Colonic mucosa (tissue), 4 donors: ENCODE measurements around the gene TECTB. TPM values are rescaled to one million over a fixed set of nuclear protein-coding genes. Genes with fewer than 3 reads are reported as not detected.

ENCODE experiments used
- DNase-seq: peaks from one replicate; pipeline ENCODE4 v3.0.0-alpha.2; 2020
- H3K27ac ChIP-seq: fragments of 200-600 bp; one replicate; pipeline ENCODE4 v1.8.0; 2021
- H3K27me3 ChIP-seq: fragments of 200-600 bp; one replicate; pipeline ENCODE4 v1.8.0; 2021
- H3K36me3 ChIP-seq: fragments of 200-600 bp; one replicate; pipeline ENCODE4 v1.8.0; 2021
- H3K4me1 ChIP-seq: fragments of 200-600 bp; one replicate; pipeline ENCODE4 v1.8.0; 2021; ENCODE audit warnings: mild to moderate bottlenecking
- H3K4me3 ChIP-seq: fragments of 200-600 bp; one replicate; pipeline ENCODE4 v1.8.0; 2021
- H3K9ac ChIP-seq, 2 donors: one replicate each; pipeline ENCODE4 v1.7.0; 2013; ENCODE audit warnings: control low read depth in 2 of 2, low read depth in 2 of 2, low read length in 2 of 2
- H3K9me3 ChIP-seq: fragments of 200-600 bp; one replicate; pipeline ENCODE4 v1.8.0; 2021
- CTCF ChIP-seq: fragments of 200-600 bp; IDR thresholded peaks from one replicate; pipeline ENCODE4 v1.8.0; 2022; ENCODE audit warnings: antibody characterized with exemption, mild to moderate bottlenecking
- intact Hi-C: fragments of 100-400 bp; cut with DNase I; formaldehyde crosslinking; loops from one replicate; pipeline ENCODE4 v1.14.1; 2022
- total RNA-seq, 2 donors: library from RNA; stranded (reverse); fragmentation: NEBNext Ultra II Directional in 1 of 2; extraction: Animal tissue kit (Norgen Biotek cat#: 25700) in 1 of 2; gene quantifications; one replicate each; pipeline ENCODE4 v1.2.1, GENCODE V29; 2021
- donor health status: healthy.
- donor health status: DM: no; HTN: no; CAD: no.
- donor health status: DM: no; HTN: no; CAD: no.

Gene TECTB
- total RNA-seq, 2 donors from 2014 or later = not detected

GRCh38 chr10:112338957-112339356 lies 55.8 kb downstream of the TECTB start:
- no peak for TF ChIP-seq CTCF

GRCh38 chr10:112340601-112341000 lies 57.4 kb downstream of the TECTB start:
- H3K4me1 ChIP-seq = no peaks in the 10 kb centered on the region
- intact Hi-C loops = no loop called here
- H3K27ac ChIP-seq = no peak overlapping the region
- no peaks in the 10 kb centered on the region for H3K27me3 ChIP-seq
- no peaks in the 10 kb centered on the region for H3K36me3 ChIP-seq
- H3K9me3 ChIP-seq = no peaks in the 10 kb centered on the region
- no peak overlapping the region for H3K4me3 ChIP-seq
- H3K9ac ChIP-seq = no peak overlapping the region
- no peak for TF ChIP-seq CTCF
- no peak for DNase-seq

More at GRCh38 chr10:112338957-112339356, 55.8 kb downstream of the TECTB start:
- DNase-seq = peak; percentile 55
- Histone ChIP-seq H3K36me3 (no peaks in the 10 kb centered on the region), H3K27me3 (no peaks in the 10 kb centered on the region), H3K9ac (peak overlapping the region; percentile 17 to 26), H3K4me1 (no peaks in the 10 kb centered on the region), H3K9me3 (no peaks in the 10 kb centered on the region), H3K4me3 (no peak overlapping the region), H3K27ac (peak overlapping the region; percentile 68)
- intact Hi-C loops = no loop called here

GRCh38 chr10:112343056-112343806 lies 60.0 kb downstream of the TECTB start:
- H3K36me3 ChIP-seq = no peaks in the 10 kb centered on the region
- no peak for TF ChIP-seq CTCF
- no peak overlapping the region for H3K27ac ChIP-seq
- DNase-seq = no peak
- no peaks in the 10 kb centered on the region for H3K9me3 ChIP-seq
- no peaks in the 10 kb centered on the region for H3K4me1 ChIP-seq
- intact Hi-C loops = no loop called here
- no peaks in the 10 kb centered on the region for H3K27me3 ChIP-seq
- no peak overlapping the region for H3K4me3 ChIP-seq
- no peak overlapping the region for H3K9ac ChIP-seq

GRCh38 chr10:112344261-112344660 lies 61.1 kb downstream of the TECTB start:
- no peak for DNase-seq
- no peak for TF ChIP-seq CTCF
- peak overlapping the region in 1 of 2 donors; percentile 4 for H3K9ac ChIP-seq
- no peaks in the 10 kb centered on the region for H3K27me3 ChIP-seq
- intact Hi-C loops = no loop called here
- H3K9me3 ChIP-seq = no peaks in the 10 kb centered on the region
- H3K36me3 ChIP-seq = no peaks in the 10 kb centered on the region
- H3K27ac ChIP-seq = no peak overlapping the region
- no peak overlapping the region for H3K4me3 ChIP-seq
- no peaks in the 10 kb centered on the region for H3K4me1 ChIP-seq

- intact Hi-C loops = no loop called here
- H3K4me3 ChIP-seq = no peak overlapping the region
- no peak overlapping the region for H3K9ac ChIP-seq
- TF ChIP-seq CTCF = no peak
- H3K4me1 ChIP-seq = no peaks in the 10 kb centered on the region
- DNase-seq = no peak
- H3K36me3 ChIP-seq = no peaks in the 10 kb centered on the region
- no peak overlapping the region for H3K27ac ChIP-seq
- H3K27me3 ChIP-seq = no peaks in the 10 kb centered on the region
- H3K9me3 ChIP-seq = no peaks in the 10 kb centered on the region
Observed at GRCh38 chr10:112345202-112345601, 62.0 kb downstream of the TECTB start.
